Measurements from ENCODE around the gene SOWAHA.

DNA sequence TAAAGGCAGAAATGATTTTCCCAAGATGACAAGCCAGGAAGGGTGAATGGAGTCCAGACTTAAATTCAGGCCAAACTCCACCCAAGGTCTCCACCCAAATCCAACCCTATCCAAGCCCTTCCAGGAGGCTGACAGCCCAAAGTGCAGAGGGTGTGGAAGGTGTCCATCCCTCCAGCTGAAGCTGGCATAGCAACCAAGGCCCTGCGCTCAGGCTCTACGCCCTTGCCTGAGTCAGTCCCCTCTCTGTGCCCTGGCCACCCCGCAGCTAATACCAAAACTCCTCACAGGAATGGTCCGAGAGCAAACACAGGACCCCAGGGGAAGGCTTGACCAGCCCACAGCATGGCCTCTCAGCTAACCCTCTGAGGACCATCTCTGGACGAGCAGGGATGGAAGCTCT lies 38.2 kb upstream of the SOWAHA start:
- no peak for TF ChIP-seq CTCF (IDR thresholded peaks at IDR 0.05; ENCODE audit: low read length)
- TF ChIP-seq EZH2 (IDR thresholded peaks at IDR 0.05; ENCODE audit: borderline replicate concordance, low read length), result no peak
